DMS79 (cell line): ENCODE measurements around the gene TMEM86B.
"Not testable (repeated sequence)": the region's sequence is repeated elsewhere in the genome, so short reads cannot be mapped to it uniquely, and the experiment has no call there.

ENCODE experiments used
- DNase-seq: peaks from one replicate; lab custom pipeline; 2025; lab: John Stamatoyannopoulos, UW

Gene TMEM86B

DNA sequence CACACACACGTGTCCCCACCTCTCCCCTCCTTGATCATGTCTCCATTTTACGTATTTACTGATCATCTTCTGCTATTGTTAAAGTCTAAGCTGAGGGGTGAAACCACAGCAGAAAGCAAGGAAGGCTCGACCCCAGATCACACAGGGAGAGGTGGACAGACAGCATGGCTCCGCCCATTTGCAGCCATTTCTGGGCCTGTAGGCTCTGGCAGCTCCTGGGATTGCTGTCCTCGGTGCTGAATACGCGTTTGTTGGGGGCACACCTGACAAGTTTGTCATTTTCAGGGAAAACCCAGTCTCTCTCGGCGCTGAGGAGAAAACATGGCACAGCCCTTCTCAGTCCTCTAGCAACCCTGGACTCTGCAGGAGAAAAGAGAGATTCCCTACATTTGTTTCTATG is 8.0 kb downstream of the TMEM86B start:
- DNase-seq, result no peak

DNA sequence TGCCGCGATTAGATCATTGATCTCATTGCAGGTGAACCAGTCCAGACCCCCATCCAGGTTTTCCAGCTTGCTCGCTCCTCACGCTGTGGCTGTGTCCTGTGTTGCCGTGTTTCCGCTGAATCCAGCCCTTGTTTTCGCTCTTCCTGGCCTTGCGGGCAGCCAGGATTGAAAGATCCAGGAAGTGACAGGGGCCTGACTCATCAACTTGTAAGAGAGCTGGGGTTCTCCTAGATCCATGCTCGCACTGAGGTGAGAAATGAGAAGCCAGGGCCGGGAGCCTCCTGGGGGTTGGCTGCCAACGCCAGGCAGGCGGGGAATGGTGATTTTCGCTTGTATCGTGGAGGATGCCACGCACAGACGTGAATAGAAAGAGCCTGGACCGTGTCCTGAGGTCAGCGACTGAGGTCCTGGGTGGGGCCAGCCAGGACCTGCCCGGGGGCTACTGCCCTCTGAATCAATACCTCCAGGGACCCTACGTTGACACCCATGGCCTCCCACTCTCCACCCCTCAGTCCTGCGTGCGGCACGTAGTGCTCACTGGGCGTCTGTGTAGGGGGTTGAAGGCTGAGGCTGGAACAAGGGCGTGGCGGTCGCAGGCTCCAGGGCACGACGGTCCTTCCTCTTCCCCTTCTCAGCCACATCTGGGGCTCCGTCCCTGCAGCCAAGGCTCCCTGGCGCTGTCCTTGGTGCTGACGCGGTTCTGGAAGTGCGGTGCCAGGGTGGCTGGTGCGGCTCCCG is 11.9 kb downstream of the TMEM86B start:
- peak; percentile 95 for DNase-seq

DNA sequence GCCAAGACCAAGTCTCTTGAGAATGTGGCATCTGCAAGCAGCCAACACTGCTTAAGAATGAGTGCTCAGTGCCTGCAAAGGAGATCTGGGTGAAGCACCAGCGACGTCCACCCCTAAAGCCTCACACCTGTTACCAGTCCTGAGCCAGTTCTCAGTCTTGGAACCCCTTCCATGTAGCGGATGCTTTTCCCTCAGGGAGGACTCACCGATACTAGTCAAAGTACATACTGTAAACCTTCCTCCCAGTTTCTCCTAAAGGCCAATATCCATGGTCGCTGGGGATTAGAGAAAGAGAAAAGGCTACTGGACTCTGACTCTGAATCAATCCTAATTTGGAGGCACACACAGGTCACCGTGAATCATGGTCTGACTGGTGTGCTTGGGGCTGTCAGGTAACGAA is 15.0 kb downstream of the TMEM86B start:
- no peak for DNase-seq

GRCh38 chr19:55212447-55212846 is 16.1 kb downstream of the TMEM86B start:
- no peak for DNase-seq

- DNase-seq, result no peak
Measured at GRCh38 chr19:55209693-55210472, 18.7 kb downstream of the TMEM86B start.

- no peak for DNase-seq
Measured at GRCh38 chr19:55208880-55209692, 19.5 kb downstream of the TMEM86B start, which contains the start of gene PTPRH. TSS of gene PTPRH (minus strand) at chr19:55209501. CDS start at chr19:55209433, 68 bp downstream.

GRCh38 chr19:55206664-55207500 is 21.7 kb downstream of the TMEM86B start:
- DNase-seq, result peak; percentile 81

GRCh38 chr19:55202199-55202598 is 26.4 kb downstream of the TMEM86B start:
- not testable (repeated sequence) for DNase-seq

- no peak for DNase-seq
Measured at GRCh38 chr19:55199620-55200204, 28.9 kb downstream of the TMEM86B start.

GRCh38 chr19:55198651-55199050 is 29.9 kb downstream of the TMEM86B start:
- DNase-seq, result no peak

DNA sequence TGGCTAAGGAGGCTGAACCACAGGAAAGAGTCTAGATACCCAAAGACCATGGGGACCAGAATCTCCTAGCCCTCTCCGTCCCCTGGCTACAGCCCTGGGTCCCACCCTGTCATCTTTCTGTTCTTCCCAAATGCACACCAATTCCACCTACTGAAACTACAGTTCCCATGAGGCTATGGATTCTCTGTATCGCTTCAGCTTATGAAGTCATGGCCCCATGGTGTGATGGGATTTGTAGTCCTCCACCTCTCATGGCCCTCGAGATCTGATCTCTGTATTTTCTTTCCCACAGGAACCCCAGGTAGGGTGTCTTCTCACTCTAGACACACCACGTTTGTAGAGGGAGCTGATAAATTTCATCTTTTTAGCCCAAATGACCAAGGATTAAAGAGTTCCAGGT is 31.0 kb downstream of the TMEM86B start:
- no peak for DNase-seq

DNA sequence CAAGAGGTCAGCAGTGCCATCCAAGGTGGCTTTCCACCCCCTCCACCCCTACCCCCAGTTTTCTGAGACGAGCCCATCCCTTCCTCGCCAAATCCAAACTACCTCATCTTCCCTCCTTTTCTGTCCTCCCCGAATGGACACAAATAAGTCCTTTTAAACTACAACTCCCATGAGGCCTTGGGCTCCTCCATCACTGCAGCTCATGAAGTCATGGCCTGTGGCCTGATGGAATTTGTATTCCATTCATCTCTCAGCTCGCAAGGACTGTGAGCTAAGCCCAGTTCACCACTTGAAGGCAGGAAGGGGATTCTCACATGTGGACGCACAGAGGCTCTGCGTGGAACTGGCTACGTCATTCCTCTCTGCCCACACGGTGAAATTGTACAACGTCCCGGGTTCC is 31.8 kb downstream of the TMEM86B start:
- DNase-seq, result no peak

DNA sequence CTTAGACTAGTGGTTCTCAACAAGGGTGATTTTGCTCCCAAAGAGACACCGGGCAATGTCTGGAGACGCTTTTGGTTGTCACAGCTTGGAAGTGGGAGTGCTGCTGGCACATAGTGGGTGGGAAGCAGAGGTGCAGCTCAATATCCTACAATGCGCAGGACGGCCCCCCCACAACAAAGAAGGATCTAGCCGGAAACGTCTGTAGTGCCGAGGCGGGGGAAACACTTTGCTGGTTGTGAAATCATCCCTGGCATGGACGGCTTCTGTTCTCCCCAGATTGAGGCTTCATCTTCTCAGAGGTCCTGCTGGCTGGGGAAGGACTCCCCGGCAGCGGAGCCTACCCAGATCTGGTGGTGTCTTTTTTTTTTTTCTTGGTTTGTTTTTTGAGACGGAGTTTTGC is 35.1 kb downstream of the TMEM86B start:
- no peak for DNase-seq

GRCh38 chr19:55189403-55189835 is 39.1 kb downstream of the TMEM86B start:
- DNase-seq, result no peak

DNA sequence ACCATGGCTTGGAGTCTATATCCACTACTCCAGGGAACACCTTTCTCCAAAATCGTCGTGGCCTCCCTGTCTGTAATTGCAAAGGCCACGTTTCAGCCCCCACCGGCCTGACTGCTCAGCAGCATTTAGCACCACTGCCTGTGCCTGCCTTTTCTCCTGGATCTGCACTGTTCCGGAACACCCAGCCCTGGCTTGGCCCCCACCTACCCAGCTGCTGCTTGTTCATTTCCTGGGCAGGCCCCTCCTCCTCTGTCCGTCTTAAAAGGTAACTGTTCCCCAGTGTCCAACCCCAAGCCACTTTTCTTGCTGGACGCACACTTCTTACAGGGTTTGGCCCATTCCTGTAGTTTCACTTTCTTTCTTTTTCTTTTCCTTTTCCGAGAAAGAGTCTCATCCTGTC is 39.9 kb downstream of the TMEM86B start:
- no peak for DNase-seq

- DNase-seq, result no peak
Measured at GRCh38 chr19:55186080-55186479, 42.5 kb downstream of the TMEM86B start.

GRCh38 chr19:55181740-55182139 is 46.8 kb downstream of the TMEM86B start:
- DNase-seq, result no peak

DNA sequence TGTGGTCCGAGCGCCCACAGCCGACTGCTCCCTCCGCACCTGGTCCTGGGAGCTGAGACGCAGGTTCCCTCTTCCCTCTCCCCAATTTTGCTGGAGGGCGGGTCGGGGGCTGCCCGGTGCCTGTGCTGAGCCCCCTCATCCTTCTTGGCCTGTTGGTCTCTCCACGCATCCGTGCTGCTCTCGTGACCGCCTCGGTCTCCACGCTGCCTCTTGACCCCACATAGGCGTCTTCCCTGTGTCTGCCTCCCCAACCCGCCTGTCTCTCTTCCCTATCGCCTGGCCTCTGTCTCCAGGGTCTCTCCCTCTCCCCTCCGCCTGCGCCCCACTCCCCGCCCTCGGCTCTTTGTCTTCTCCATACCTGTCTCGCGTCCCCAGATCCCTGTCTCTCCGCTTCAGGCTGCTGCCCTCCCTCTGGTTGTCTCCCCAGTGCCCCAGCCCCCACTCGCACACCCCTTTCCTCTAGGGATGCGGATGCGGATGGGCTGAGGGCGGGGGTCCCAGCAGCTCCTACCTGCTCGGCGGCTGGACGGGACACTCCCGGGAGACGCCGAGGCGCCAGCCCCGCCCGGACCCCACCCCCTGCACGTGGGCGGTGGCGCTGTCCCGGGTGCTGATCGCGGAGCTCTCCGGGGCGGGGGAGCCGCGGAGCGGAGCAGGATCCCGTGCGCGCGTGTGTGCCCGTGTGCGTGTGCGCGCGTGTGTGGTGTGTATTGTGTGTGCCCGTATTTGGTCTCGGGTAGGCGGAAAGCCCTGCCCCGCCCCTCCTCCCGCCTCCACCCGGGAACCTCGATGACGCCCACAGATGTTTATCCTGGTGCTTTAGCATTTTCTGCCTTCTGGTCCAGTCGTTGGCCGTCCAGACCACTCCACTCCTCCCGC is 48.7 kb downstream of the TMEM86B start, which contains the start of gene SYT5:
Gene SYT5 (minus strand): TSS at position 684 of the 879 bp plus-strand sequence. CDS start 1,248 bp downstream, outside the sequence.
- no peak for DNase-seq

DNA sequence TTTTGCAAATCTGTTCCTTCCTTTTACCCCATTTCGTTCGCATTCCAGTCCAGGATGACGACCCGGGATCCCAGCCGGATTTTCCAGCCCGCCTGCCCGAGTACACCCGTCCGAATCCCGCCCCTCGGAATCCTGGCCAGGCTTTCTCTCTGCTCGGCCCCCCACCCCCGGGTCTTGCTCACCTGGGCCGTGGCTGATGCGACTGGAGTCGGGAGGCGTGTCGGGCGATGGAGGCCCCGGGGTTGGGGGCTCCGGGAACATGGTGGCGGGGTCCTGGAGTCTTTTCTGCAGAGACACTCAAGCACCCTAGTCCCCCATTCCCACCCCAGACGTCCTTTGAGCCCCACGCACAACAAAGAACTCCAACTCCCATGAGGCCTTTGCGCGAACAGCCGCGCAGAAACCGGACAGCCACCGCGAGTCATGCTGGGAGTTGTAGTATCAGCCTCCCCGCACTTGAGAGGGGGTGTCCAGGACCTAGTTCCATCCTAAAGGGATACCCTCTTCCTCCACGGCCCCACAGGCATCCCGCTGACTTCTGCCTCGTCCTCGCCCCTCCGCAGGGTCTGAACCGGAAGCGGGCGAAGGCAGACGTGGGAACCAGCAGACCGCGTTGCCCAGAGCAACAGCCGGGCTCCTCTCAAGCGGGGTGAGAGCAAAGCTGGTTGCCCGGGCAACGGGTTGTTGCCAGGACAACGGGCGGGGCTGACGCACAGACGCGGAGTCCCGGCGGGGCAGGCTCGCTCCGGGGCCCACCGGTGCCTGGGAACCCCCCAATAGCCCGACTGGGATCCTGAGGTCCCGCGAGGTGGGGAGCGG is 49.6 kb downstream of the TMEM86B start:
- DNase-seq, result peak; percentile 75
